GM21367 (cell line): ENCODE data around the gene TP53.
"Not testable (repeated sequence)": the region's sequence is repeated elsewhere in the genome, so short reads cannot be mapped to it uniquely, and the experiment has no call there.

ENCODE experiments used
- ATAC-seq: cut with Tn5 transposase; IDR thresholded peaks from one replicate; pipeline ENCODE4 v1.9.1; 2021; ENCODE audit not compliant: unreplicated experiment

The TP53 gene

DNA sequence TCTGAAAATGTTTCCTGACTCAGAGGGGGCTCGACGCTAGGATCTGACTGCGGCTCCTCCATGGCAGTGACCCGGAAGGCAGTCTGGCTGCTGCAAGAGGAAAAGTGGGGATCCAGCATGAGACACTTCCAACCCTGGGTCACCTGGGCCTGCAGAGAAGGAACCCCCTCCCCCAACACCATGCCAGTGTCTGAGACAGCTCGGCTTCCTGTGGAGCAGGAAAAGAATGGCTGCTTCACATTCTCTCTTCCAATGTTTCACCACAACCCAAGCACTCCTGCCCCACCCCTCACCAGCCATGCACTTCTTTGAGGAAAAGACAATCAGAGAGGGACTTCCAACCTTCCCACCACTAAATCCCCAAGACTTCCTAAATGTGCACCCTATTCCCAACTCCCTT is 10.8 kb downstream of the TP53 start:
- no peak for ATAC-seq

DNA sequence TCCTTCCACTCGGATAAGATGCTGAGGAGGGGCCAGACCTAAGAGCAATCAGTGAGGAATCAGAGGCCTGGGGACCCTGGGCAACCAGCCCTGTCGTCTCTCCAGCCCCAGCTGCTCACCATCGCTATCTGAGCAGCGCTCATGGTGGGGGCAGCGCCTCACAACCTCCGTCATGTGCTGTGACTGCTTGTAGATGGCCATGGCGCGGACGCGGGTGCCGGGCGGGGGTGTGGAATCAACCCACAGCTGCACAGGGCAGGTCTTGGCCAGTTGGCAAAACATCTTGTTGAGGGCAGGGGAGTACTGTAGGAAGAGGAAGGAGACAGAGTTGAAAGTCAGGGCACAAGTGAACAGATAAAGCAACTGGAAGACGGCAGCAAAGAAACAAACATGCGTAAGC is 12.4 kb downstream of the TP53 start:
- ATAC-seq: no peak

DNA sequence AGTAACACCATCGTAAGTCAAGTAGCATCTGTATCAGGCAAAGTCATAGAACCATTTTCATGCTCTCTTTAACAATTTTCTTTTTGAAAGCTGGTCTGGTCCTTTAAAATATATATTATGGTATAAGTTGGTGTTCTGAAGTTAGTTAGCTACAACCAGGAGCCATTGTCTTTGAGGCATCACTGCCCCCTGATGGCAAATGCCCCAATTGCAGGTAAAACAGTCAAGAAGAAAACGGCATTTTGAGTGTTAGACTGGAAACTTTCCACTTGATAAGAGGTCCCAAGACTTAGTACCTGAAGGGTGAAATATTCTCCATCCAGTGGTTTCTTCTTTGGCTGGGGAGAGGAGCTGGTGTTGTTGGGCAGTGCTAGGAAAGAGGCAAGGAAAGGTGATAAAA is 14.1 kb downstream of the TP53 start:
- no peak for ATAC-seq

DNA sequence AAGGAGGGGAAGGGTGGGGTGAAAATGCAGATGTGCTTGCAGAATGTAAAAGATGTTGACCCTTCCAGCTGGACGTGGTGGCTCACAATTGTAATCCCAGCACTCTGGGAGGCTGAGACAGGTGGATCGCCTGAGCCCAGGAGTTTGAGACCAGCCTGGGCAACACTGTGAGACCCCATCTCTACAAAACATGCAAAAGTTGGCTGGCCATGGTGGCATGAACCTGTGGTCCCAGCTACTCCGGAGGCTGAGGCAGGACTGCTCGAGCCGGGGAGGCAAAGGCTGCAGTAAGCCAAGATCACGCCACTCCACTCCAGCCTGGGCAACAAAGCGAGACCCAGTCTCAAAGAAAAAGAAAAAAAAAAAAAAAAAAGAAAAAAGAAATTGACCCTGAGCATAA is 18.8 kb downstream of the TP53 start:
- ATAC-seq: no peak

DNA sequence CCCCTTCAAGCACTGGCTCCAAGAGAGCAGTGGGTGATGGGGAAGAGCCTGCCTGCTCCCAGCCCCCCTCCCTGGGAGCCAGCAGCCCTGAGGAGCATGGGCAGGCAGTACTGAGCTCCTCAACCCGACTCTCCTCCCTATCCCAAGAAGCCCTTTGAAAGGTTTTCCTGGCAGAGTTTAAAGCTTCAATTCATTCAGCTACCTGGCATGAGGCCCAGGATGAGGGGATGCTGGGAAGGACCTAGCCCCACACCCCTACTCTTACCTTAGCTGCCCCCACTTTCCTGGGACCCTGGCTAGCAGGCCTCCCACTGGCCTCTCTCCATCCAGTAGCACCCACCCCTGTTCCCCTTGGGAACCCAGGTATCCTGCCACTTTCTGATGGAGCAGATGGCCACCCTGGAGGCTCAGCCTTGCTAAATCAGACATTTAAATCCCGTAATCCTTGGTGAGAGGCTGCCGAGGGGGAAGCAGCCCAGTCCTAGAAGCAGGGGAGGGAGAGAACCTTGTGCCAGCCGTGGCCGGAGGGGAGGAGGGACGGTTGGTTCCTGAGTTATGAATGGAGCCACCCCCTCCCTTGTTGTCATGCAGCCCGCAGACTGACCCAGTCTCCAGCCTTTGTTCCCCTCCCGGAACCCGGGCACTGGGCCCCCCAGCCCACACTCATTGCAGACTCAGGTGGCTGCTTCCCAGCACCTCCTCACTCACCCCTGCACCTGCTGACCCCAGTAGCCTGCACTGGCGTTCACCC is 19.5 kb downstream of the TP53 start:
- ATAC-seq: no peak

DNA sequence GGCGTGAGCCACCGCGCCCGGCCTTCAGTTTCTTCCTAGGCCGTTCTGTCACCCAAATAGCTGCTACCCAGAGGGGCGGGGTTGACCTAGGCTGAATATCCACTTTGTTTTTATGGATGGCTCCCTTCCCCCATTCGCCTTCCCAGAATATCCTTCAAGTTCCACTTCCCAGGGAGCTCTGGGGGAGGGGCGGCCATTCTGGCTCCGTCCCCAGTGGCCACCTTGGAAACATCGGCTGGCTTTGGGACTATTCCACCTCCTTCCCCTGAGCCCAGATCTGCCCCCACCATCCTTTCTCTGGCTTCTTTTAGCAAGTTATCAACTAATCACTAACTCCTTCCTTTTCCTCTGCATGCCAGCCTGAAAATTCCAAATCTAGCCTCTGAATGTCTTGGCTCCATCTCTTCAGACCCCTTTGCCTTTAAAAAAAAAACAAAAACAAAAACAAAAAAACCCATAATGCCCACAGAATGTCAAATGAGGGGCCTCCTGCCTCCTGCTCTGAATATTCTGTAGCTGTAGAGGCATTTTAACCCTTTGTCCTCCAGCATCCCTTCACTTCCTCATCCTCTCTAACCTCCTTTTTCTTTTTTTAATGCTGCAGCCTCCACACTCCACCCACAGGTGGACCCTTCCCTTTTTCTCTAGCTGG is 30.2 kb downstream of the TP53 start:
- ATAC-seq: no peak

DNA sequence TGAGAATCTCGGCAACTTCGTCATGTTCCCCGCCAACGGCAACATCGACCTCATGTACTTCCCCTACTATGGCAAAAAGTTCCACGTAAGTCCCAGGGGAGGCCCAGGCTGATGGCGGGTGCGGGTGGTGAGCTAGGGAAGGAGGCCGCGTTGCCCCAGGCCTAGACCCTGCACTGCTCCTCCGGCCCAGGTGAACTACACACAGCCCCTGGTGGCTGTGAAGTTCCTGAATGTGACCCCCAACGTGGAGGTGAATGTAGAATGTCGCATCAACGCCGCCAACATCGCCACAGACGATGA is 31.8 kb downstream of the TP53 start:
- no peak for ATAC-seq

DNA sequence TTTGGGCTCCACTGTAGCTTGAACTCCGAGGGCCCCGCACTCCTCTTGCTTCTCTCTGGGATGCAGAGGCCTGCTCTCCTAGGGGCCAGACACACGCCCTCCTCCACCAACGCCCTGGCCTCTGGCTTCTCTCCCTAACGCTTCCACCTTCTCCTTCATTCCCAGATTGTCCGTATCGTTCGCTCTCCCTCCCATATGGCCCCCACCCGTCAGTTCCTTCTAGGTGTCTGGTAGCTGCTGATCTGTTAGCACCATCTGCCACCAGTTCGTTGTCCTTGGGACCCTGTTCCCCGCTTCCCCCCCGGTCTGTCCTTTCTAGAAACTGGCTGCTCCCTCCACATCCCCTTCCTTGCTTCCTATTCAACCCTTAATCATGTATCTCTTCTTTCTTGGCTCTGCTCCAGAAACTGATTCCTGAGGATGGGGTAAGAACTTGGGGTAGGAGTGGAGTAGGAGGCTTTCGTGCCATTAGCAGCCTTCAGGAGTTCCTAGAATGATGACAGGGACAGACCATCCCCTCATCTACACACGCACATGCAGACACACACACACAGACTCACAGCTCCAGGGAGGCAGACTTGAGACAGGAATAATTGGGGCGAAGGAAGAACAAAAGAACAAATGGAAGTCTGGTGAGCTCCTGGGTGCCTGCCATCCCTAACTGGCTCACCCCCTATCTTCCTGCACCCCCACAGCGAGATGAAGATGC is 32.3 kb downstream of the TP53 start:
- no peak for ATAC-seq

DNA sequence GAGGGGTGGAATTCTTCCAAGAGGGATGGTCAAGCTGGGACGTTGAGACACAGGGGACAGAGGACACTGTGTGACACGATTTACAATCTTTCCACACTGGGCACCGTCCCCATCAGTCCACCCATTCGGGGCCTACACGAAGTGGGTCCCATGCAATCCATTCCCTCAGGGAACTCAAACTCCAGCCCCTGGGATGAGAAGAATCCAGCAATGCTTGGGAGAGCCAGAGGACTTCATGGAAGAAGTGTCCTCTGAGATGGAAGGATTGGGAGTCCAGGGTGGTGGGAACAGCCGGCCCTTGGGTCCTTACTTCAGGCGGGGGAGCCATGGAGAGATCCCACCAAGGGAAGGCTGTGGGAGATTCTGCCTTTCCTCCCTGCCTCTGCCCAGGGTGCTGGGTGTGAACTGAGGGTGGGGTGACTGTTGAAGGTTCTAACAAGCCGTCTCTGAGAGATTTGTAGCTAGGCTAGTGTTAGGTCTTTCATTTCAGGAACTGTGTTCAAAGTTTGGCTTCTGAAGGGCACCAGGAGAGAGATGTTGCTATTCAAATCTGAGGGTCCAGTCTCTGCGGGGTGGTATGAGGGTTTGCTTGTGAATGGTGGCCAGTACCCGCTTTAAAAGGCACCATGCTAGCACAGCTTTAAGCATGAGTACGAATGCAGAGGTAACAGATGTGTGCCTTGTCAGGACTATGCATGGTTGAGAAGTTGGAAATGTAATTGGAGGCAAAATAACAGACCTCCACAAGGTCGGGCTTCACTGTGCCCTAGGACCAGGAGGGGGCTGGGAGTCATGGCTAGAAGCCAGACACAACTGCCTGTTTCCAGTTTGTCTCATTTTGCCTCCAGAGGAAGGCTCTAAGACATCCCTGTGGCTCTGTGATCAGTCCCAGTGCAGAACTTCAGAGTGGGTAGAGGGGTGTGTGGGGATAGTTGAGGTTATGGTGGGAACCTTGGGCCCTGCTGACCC is 34.6 kb downstream of the TP53 start:
- ATAC-seq: no peak

DNA sequence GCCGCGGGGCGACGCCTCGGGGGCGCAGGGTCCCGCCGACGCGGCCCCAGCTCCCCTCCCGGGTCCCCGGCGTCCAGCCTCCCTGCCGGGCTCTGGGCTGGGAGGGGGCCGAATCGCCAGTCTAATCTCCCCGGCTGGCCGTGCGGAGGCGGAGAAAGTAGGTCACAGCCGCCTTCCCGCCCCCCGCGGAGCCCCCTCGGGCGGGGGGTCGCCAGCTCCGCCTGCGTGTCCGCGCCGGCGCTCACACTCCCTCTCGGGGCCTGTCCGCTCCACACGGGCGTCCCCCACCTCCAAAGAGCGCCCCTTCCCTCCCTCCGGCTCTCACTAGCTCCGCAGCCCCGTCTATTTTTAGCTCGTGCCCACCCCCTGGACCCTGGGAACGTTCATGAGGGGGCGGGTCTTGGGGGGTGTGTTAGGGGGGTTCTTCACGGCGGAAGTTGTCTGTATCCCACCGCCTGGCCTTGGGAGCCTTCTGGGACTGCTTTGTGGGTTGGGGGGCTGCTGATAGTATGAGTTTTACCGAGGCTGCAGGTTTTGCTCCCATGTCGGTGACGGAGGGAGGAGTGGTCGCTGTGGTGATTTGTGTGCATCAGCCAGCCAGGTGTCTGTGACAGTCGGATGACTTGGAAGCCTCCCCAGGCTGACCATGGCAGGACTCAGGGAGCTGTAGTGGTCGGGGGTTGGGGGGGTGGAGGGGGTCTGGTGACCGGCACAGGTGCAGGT is 35.5 kb downstream of the TP53 start:
- ATAC-seq: no peak

DNA sequence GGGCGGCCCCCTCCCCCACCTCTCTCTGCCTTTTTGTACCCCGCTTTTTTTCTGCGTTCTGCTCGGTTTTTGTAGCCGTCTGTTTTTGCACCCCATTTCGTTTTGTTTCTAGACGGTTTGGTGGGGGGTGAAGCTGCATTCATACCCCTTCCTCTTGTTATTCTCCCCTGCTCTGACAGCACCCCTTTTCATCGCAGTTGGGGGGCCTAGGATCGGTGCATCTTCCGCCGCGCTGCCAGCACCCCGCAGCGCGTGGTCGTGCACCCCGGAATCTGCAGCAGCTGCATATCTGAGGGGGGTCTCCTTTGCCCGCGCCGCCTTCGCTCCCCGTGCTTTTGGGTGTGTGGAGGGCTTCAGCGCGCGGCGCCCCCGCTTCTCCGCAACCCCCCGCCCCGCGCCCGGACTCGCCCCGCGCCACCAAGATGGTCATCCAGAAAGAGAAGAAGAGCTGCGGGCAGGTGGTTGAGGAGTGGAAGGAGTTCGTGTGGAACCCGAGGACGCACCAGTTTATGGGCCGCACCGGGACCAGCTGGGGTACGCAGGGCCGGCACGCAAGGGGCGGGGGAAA is 36.1 kb downstream of the TP53 start:
- no peak for ATAC-seq

DNA sequence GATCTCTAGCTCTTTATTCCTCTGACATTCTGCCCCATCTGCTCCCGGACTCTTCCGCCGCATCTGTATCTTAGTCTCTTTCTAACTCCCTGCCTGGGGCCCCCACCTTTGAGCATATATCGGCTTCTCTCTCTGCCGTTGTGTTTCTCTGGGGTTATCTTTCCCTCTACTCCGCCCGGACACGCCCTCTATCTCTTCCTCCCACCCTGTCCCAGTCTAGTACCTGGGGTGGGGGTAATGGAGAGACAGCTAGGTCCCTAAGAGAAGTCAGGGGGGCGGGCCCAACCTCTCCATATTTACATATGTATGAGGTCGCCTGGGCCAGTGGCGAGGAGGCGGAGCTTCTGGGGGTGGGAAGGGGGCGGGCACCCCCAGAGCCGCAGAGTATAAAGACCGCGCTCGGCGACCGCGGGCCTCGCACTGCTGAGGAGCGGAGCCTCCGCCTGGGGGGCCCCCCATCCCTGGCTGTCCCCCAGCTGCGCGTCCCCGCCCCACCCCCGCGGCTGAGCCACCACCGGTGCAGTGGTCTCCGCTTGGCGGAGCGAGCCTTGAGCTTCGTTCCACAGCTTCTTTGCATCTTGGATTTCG is 36.7 kb downstream of the TP53 start, which contains the start of gene ATP1B2:
Gene ATP1B2 (plus strand): TSS at position 418 of the 588 bp plus-strand sequence. CDS start 593 bp downstream, outside the sequence.
- no peak for ATAC-seq

DNA sequence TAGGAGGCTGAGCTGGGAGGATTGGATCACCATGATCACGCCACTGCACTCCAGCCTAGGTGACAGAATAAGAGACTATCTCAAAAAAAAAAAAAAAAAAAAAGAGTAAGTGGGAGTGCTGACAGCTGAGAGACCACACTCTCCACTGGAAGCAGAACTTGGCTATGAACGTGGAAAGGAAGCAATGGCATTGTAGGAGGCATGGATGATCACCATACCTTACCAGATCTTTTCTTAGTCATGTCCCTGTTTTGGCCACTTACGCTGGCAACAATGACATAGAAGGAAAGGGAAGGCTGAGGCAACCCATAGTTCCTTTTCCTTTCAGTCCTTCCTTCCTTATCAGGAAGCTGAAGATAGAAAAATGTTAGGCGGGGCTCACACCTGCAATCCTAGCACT is 40.3 kb downstream of the TP53 start:
- no peak for ATAC-seq

DNA sequence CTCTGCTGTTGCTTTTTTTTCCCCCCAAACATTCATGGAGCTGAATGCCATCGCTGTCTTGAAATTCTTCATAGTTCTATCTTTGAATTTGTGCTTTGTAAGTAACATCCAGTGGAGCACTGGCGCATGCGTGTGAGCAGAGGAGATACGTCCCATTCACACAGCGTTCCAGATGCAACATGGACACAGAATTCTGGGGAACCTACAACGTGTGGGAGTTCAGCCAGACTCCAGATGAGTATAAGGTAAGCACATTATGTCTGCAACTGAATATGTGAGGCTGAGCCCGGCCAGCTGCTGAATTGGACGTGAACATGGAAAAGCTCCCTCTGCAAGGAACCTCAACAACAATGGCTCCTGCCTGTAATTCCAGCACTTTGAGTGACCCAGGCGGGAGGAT is 40.8 kb downstream of the TP53 start:
- ATAC-seq: no peak

DNA sequence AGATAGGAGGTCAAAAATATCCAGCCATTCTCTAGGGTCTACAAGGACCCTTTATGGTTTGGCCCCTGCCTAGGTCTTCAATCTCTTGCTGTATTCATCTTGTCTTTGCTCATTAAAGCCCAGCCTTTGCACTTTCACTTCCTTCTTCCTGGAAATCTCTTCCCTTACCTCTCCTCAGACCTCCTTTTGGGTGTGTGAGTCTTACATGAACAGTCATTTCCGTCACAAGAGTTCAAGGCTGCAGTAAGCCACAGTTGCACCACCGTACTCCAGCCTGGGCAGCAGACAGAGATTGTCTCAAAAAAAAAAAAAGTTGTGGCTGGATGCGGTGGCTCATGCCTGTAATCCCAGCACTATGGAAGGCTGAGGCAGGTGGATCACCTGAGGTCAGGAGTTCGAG is 42.5 kb downstream of the TP53 start:
- no peak for ATAC-seq

DNA sequence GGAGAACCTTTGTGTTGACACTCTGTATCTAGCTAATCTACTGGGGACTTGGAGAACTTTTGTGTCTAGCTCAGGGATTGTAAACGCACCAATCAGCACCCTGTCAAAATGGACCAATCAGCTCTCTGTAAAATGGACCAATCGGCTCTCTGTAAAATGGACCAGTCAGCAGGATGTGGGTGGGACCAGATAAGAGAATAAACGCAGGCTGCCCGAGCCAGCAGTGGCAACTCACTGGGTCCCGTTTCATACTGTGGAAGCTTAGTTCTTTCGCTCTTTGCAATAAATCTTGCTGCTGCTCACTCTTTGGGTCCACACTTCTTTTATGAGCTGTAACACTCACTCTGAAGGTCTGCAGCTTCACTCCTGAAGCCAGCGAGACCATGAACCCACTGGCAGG is 45.7 kb downstream of the TP53 start:
- not testable (repeated sequence) for ATAC-seq

DNA sequence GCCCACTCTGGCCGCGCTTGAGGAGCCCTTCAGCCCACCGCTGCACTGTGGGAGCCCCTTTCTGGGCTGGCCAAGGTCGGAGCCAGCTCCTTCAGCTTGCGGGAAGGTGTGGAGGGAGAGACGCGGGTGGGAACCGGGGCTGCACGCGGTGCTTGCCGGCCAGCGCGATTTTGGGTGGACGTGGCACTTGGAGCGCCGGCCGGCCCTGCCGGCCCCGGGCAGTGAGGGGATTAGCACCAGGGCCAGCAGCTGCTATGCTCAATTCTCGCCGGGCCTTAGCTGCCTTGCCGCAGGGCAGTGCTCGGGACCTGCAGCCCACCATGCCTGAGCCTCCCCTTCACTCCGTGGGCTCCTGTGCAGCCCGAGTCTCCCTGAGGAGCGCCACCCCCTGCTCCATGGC is 46.5 kb downstream of the TP53 start:
- no peak for ATAC-seq

DNA sequence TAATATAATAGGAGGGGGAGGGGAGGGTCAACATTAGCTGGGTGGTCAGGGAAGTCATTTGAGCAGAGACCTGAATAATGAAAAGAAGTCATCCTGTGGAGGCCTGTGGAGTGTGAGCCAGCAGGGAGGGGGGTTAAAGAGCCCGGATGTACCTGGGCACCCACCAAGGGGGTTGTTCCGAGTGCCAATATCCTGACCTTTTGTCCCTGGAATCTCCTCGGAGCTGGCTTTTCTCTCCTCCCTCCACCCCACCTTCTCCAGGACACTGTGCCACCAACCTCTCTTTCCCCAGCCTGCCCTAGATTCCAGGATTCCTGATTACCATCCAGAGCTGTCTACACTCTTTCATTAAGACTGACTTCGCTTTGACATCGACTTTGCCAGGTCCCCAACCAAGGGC is 51.1 kb downstream of the TP53 start:
- ATAC-seq: no peak

DNA sequence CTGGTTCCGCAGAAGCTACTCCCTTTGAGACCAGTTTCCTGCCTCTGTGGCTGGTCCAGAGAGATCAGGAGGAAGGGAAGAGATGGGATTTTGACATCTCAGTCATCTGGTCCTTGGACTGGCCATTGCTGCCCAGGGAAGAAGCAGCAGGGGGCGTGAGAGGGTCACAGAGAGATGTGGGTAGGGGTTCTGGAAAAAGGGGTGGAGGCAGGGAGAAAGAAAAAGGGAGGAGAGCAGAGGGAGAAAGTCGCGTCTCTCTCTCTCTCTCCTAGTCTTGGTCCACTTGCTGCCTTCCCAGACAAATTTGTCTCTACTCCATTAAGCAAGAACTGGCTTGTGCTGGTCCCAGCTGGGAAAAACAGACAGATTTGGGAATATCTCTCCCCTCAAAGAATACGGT is 52.9 kb downstream of the TP53 start:
- ATAC-seq: no peak

DNA sequence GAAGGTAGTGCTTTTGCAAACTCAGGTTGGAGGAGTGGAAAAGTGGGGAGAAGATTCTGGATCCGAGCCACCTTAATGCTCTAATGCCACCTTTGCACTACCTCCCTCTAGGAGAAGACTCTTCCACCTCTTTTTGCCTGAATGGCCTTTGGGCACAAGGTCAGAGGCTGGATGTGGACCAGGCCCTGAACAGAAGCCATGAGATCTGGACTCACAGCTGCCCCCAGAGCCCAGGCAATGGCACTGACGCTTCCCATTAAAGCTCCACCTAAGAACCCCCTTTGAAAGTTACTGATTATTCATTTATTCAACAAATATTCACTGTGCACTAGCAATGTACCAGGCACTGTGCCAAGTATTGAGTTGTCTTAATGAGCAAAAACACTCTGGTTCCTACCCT is 54.2 kb downstream of the TP53 start:
- no peak for ATAC-seq
